GM21423 (cell line): ENCODE results near the gene GALNT16.
"Not testable (repeated sequence)": the region's sequence is repeated elsewhere in the genome, so short reads cannot be mapped to it uniquely, and the experiment has no call there.

Experiments
- ATAC-seq: cut with Tn5 transposase; IDR thresholded peaks from one replicate; pipeline ENCODE4 v1.9.1; 2021; ENCODE audit warnings: mild to moderate bottlenecking, moderate library complexity; ENCODE audit not compliant: unreplicated experiment

GALNT16 gene

DNA sequence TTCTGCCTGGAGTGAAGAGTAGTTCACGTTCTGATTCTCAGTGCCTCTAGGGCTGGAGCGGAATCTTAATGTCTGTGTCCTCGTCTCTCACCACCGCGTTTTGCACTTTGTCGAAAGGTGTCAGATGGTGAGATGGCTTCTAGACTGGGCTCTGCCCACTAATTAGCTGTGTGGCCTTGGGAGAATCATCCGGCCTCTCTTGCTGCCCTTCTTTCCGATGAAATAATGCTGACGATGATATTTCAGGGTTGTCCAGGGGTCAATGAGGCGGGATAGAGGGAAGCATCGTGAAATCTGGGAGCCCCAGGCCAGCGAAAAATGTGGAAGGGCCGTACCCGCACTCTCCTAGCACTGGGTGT, 811 bp upstream of the GALNT16 start:
- ATAC-seq = no peak

DNA sequence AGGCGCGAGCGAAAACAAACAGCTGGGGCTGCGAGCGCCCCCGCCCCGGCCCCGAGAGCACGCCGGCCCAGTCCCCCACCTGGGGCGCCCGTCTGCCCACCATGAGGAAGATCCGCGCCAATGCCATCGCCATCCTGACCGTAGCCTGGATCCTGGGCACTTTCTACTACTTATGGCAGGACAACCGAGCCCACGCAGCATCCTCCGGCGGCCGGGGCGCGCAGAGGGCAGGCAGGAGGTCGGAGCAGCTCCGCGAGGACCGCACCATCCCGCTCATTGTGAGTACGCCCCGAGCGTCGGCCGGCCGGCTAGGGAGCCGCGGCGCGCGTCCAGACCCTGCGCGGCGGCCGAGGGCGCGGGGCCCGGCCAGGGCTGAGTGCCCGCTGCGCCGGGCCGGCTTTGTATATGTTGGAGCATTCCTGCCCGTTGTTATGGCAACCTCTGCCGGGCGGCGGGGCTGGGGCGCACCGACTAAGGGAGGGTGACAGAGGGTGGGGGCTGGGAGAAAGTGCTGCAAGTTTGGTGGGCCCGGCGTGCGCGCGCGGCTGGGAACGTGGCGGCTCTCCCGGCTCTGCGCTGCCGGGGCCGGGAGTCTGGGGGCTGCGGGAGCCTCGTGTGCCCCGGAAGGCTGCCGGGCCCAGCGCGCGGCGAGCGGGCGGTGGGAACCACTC, 367 bp downstream of the GALNT16 start:
- ATAC-seq = no peak

DNA sequence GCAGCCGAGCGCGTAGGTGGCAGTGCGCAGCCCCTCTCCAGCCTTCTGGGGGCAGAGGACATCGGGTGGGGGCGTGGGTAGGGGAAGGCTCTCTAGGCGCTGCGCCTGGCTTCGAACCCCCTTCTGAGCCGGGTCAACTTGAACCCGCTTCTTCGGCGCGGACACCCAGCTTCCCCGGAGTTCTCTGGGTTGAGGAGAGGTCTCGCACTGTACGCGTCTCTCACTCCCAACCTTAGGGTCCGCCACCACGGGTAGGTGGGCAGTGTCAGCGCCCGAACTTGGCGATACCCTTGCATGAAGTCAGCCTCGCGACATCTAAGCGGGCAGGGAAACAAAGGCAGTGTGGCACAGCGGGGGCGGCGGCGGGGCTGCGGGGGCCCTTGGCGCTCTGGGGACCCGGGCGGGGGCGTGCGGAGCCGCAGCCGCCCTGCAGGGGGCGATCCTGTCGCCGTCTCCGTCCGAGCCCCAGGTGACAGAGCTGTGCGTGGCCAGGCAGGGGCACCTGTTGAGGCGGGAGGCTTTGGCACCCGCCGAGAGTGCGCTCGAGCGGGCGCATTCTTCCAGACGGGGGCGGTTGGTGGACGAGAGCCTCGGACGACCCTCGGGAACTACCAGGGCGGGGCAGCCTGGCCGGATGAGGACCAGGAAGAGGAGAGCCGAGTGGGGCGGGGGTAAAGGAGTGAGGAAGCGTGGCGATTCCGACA, 1.1 kb downstream of the GALNT16 start:
- ATAC-seq = no peak

DNA sequence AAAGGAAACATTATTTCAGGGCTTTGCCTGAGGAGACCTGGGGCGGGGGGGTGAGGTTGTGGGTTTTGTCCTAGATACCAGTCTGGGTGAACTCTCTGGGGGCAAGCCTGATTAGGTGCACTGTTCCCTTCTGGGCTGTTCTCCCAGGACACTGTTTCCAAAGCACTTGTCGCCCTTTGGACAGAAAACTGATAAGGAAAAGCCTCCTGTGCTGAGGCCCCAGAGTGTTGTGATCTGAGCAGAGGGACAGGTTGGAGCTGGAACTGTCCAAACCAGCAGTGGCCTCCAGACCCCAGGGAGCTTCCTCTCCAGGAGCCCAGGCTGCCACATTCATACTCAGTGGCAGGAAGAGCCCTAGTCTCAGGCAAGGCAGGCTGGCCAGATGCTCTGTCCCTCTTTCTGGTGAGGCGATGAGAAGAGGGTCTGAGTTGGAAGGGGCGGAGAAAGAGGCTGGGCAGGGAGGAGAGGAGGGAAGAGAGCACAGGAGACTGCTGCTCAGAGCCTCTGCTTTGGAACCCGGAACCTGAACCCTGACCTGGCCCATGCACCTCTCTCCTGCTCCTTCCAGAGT, 1.9 kb downstream of the GALNT16 start:
- no peak for ATAC-seq

DNA sequence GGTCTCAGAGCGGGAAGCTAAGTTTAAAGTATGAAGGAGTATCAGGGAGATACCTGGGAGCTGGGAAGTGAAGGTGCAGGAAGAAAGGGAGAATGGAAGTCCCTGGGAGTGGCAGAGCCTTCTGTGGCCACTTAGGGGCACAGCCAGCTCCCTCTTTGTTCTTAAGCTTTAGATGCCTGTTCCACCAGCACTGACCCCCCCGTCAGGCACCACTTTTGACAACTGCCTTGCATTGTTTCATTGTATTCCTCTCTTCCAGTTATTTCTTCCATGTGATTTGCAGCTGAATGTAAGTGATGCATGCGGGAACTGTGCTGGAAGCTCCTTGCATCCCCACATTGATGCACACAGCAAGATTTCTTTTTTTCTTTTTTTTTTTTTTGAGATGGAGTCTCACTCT, 2.6 kb downstream of the GALNT16 start:
- ATAC-seq = no peak

DNA sequence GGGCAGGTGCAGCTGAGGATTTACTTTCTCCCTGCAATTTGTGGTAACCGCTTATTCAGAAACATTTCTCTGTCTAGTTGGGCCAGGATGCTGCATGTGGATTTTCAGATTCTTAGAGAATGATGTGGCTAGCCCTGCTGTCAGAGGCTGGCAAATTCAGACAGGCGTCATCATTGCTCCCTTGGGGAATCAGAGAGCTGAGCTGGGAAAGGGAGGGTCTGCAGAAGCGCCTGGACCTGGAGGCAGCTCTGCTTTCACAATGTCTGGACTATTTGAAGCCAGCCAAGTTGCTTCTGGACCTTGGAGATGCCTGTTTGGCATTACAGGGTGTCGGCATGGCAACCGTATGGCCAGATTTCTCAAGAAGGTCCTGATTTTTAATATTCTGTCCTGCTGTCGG, 3.4 kb downstream of the GALNT16 start:
- no peak for ATAC-seq

DNA sequence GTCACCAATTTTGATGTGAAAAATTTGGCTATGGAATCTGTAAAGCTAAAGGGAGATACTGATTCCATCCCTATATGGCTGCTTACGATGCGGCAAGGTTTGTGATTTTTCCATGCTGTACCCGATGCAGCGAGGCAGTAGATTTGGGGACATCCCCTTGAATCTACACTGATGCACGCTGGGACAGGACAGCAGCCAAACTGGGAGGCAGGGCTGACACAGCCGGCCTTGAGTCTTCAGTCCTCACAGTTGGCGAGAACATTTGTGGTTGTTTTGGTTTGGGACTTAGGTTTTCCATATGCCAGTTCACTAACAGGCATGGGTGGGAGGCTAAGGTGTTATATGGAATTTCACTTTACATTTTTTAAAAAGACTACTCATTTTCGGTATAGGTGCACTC, 3.8 kb downstream of the GALNT16 start:
- ATAC-seq = no peak

DNA sequence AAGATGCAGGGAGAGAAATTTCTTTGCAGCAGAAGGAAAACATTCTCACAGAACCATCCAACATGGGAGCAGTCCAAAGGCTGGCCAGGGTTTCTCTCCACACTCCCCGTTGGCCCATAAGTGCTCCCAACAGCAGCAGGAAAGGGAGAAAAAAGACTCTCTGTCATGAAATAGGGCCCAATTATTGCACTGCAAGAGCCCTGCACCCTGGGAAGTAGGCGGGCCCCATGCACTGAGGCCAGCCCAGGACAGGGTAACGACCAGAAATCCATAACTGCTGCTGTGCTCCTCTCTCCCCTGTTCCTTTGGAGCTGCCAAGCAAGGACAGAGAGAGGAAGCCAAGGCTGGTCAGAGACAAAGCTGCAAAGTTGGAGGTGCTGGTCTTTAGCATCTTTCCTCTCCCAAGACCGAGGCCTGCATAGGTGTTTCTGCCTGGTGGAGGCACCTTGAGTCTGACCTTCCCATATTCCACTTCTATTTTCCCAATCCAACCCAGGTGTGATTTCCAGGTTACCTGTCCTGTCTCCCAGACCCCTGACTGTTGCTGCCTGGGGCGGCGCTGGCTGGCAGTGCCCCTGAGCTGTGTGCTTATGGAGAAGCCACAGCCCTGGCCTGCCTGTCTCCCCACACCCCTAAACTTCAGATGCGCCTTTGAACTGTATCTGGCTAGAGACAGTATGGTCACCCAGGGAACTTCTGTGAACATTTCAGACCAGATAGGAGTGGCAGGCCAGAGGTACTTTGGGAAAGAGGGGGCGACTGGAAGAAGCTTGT, 6.8 kb downstream of the GALNT16 start:
- ATAC-seq = no peak

DNA sequence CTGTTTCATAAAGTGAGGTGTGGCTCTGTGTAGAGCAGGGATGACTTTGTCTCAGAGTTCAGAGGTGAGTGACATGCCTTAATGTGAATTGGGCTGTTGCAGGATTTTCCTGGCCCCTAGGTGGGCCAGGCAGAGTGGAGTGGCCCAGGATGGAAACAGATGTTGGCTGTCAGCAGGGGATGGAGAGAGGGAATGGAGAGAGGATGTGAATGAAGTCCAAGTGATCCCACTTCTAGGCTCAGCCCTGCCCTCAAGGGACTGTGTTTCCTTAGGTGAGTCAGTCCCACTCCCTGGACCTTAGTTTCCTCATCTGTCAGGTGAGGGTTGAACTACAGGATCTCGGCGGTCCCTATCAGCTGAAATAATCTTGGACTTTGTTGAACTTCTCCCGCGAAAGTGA, 7.5 kb downstream of the GALNT16 start:
- ATAC-seq = no peak

DNA sequence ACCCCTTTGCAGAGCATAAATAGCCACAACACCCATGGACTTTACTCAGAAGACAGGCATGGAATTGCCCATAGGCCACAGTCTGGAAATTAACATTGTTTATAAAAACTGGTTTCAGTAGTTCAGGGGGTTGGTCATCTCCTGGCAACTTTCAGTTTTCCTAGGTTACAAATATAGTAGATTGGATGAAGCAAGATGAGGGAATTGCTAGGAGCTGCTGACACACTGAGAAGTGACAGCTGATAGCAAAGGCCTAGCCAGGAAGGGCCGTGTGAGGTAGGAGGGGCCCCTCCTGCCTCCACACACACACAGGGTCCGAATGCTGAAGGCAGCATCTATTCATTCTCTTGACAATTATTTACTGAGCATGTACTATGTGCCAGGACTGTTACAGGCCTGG, 8.3 kb downstream of the GALNT16 start:
- no peak for ATAC-seq

DNA sequence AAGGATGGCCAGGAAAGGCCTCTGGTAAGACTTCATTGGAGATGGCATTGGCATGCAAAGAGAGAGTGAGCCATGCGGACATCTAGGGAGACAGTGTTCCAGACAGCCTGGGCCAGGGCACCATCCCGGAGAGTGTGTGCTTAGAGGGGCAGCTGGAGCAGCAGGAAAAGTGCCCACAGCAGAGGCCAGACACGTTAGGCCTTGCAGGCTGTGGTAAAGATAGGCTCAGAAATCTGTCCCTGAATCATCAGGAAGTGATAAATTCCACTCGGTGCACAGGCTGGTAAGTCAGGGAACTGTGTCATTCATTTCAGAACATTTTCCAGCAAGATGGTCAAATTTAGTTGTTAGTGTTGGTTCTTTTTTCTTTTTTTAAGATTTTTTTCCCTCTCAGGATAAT, 8.8 kb downstream of the GALNT16 start:
- ATAC-seq = no peak

DNA sequence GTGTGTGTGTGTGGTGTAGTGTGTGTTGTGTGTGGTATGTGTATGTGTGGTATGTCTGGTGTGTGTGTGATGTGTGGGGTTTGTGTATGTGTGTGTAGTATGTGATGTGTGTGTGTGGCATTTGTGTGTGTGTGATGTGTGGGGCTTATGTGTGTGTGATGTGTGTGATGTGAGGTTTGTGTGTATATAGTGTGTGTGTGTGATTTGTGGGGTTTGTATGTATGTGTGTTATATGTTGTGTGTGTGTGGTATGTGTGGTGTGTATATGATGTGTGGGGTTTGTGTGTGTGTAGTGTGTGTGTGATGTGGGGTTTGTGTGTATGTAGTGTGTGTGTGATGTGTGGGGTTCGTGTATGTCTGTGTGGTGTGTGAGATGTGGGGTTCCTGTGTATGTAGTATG, 9.4 kb downstream of the GALNT16 start:
- no peak for ATAC-seq

DNA sequence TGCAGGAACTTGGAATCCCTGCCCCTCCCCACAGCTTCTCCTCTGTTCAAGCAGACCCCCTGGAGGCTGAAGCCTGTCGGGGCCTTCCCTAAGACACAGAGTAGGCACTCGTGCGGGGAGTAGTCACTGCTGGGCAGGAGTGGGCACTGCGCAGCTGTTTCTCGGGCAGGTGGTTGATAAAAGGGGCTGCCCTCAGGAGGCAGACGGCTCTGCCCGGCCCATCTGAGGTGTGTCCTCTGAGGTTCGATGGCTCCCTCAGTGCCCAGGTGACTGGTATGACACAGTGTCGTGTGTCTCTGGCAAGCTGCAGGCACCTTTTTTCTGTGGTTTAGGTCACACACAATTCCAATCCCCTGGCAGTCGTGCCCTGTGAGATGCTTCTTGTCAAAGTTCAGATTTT, 10.1 kb downstream of the GALNT16 start:
- ATAC-seq = no peak

DNA sequence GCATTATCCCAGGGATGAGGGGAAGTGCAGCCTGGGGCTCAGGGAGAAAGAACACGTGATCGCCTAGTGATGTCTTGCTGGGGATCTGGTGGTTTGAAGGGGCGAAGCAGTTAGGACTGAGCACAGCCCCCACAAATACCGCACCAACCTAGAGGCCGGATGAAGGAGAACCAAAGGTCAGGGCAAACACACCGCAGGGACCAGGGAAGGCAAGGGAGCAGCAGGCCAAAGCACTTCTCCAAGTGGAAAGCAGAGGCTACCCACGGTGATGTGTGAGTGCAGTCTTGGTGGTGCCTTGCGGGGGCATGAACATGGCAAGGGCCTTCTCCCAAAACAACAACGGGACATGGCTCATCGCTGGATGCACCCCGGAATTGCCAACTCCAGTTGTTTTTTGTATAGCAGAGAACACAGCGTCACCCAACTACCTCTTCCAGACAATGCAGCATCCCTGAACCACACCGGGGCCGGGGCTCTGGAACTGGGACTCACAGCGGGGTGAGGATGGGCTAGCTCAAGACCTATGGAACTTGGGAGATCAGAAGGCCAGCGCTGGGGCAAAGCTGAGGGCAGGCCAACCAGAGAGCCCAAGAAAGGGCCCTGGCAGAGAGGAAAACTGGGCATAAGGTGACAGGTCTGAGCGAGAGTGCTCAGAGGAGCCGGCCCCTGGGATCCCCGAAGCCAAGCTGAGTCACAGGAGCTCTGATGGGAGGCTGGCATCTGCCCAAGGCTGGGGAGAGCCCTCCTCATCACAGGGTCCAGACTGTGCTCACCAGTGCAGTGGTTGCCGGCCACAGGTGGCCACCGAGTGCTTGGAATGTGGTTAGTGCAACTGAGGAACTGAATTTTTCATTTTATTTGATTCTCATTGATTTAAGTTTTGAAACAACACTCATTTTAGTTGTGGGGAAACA, 11.1 kb downstream of the GALNT16 start:
- no peak for ATAC-seq

DNA sequence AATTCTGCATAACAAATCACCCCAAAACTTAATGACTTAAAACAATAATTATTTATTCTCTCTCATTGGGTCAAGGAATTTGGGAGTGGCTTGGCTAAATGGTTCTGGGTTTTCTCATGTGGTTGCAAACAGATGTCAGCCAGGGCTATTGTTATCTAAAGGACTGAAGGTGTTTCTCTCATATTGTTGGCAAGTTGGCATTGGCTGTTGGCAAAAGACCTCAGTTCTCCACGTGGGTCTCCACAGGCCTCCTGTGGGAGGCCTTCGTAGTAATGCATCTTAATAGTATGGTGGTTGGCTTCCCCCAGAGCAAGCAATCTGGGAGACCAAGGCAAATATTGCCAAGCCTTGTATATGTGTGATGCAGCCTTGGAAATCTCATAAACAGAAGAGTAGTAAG, 14.4 kb downstream of the GALNT16 start:
- ATAC-seq = no peak

DNA sequence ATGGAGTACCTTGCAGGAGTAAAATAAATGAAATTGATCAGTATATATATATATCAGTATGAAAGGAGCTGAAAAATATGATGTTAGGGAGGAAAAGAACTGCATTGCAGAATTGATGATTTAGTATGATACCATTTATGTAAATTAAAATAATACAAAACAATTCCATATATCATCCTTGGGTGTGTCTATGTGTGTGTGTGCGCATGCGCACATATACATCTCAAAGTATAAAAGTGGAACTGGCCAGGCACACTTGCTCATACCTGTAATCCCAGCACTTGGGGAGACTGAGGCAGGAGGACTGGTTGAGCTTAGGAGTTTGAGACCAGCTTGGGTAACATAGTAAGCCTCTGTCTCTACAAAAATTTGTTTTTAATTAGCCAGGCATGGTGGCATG, 15.4 kb downstream of the GALNT16 start:
- no peak for ATAC-seq

DNA sequence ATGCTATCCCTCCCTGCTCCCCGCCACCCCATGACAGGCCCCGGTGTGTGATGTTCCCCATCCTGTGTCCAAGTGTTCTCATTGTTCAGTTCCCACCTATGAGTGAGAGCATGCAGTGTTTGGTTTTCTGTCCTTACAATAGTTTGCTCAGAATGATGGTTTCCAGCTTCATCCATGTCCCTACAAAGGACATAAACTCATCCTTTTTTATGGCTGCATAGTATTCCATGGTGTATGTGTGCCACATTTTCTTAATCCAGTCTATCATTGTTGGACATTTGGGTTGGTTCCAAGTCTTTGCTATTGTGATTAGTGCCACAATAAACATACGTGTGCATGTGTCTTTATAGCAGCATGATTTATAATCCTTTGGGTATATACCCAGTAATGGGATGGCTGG, 17.4 kb downstream of the GALNT16 start:
- ATAC-seq = not testable (repeated sequence)

DNA sequence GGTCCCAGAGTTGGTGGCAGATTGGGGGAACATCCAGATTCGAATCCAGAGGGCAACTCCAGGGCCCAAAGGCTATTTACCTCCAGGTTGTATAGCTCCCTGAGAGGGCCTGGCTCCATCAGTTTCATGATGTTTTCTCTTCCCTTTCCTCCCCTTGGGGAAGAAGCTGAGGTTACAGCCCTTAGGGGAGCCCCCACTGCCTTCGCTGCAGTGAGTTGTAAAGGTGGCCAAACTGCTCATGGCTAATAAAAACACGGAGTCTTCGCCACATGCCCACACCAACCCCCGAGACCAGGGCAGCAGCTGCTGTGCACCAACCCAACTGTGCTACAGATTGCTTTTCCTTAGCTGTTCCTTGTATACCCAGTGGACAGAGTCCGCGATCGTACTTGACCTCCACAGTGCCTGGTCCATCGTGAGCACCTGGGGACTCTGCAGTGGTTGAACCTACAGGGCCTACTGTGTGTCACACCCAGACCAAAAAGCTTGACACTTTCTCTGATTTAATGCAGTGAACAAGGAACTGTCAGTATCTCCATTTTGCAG, 20.9 kb downstream of the GALNT16 start:
- no peak for ATAC-seq

DNA sequence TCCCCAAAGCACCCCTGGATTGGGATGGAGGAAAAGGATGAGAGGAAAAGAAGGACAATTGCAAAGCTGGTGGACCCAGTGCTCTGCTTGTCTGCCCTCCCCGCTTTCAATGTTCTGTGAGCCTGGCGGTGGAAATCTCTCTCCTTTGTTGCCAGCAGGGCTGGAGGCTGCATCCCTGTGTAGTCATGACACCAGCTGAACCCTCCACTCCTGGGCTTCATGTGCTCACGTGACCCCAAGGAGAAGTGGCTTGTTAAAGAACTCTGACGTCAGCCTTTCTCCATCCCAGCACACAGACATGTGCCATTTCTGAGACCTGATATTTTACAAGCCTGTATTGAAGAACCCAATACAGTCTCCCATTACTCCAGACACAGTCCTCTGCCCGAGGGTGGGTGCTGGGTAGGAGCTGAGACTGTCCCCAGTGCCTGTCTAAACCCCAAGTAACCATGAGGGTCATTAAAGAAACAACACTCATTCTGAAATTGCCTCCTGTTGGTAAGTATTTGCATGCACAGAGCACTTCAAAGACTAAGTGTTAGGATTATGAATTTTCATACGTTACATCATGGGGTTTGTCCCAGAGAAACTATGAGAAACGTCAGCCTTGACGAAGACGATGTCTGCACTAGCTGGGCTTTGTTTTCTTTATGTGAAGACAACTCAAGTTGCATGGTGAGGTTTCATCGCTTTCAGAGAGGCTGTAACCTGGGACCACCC, 21.7 kb downstream of the GALNT16 start:
- no peak for ATAC-seq

DNA sequence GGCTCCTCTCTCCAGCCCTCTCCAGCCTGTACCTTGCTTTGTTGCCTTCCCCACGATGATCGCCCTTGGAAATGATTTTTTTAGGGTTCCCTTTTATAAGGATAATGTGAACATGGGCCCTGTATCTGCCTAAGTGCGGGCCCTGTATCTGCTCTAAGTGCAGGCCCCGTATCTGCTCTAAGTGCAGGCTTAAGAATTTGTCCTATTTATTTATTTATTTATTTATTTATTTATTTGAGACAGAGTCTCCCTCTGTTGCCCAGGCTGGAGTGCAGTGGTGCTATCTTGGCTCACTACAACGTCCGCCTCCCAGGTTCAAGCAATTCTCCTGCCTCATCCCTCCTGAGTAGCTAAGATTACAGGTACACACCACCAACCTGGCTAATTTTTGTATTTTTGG, 22.5 kb downstream of the GALNT16 start:
- ATAC-seq = no peak
